Fibroblast of lung (primary cell): ENCODE results near the gene KRABD2.

ENCODE experiments used
- DNase-seq, 2 donors: peaks; one replicate each; pipeline versions ENCODE4 v3.0.0 to v3.0.0-alpha.2; 2010; ENCODE audit warnings: low read depth in 2 of 2
- H2AFZ ChIP-seq: 2 replicates; pipeline ENCODE4 v1.5.1; 2012; ENCODE audit warnings: low read length, control low read depth, inconsistent platforms
- H3K27ac ChIP-seq: 2 replicates; pipeline ENCODE4 v1.5.1; 2011; ENCODE audit warnings: low read length, control low read depth; ENCODE audit not compliant: insufficient read depth
- H3K27me3 ChIP-seq: 2 replicates; pipeline ENCODE4 v1.5.1; 2011; ENCODE audit warnings: mild to moderate bottlenecking, low read length; ENCODE audit not compliant: control insufficient read depth, insufficient read depth
- H3K36me3 ChIP-seq: 2 replicates; pipeline ENCODE4 v1.5.1; 2011; ENCODE audit warnings: low read length; ENCODE audit not compliant: control insufficient read depth, insufficient read depth
- H3K4me1 ChIP-seq: 2 replicates; pipeline ENCODE4 v1.5.1; 2011; ENCODE audit warnings: low read length; ENCODE audit not compliant: control insufficient read depth, insufficient read depth; ENCODE audit errors: extremely low read depth
- H3K4me2 ChIP-seq: 2 replicates; pipeline ENCODE4 v1.5.1; 2011; ENCODE audit warnings: low read length, control low read depth; ENCODE audit not compliant: insufficient read depth; ENCODE audit errors: extremely low read depth
- H3K4me3 ChIP-seq, 4 experiments: fragments of 200-600 bp in 1 of 4; sonication (generic) in 1 of 4; replicated peaks in 1 of 4; 2 replicates each; pipeline ENCODE4 v1.5.1; 2011 to 2016; ENCODE audit warnings: low read length in 4 of 4, low read depth in 3 of 4, mild to moderate bottlenecking in 3 of 4, control low read depth in 2 of 4, inconsistent platforms in 1 of 4, mixed read lengths in 1 of 4; ENCODE audit not compliant: insufficient read depth in 1 of 4; ENCODE audit errors: control extremely low read depth in 1 of 4
- H3K79me2 ChIP-seq: 2 replicates; pipeline ENCODE4 v1.5.1; 2012; ENCODE audit warnings: mild to moderate bottlenecking, low read length, inconsistent platforms; ENCODE audit not compliant: control insufficient read depth, insufficient read depth
- H3K9ac ChIP-seq: 2 replicates; pipeline ENCODE4 v1.5.1; 2011; ENCODE audit warnings: mild to moderate bottlenecking, low read length, control low read depth; ENCODE audit not compliant: insufficient read depth
- H3K9me3 ChIP-seq: 2 replicates; pipeline ENCODE4 v1.5.1; 2012; ENCODE audit warnings: low read depth, low read length; ENCODE audit not compliant: control insufficient read depth, insufficient read depth
- H4K20me1 ChIP-seq: 2 replicates; pipeline ENCODE4 v1.5.1; 2011; ENCODE audit warnings: low read length; ENCODE audit not compliant: control insufficient read depth, insufficient read depth; ENCODE audit errors: extremely low read depth
- CTCF ChIP-seq, 2 donors: IDR thresholded peaks in 1 of 2; conservative IDR thresholded peaks in 1 of 2; 1 replicate in 1 of 2; 2 replicates in 1 of 2; pipeline ENCODE4 v1.5.1; 2011 to 2012; ENCODE audit warnings: low read length in 2 of 2, control low read depth in 1 of 2, inconsistent platforms in 1 of 2, low read depth in 1 of 2, mild to moderate bottlenecking in 1 of 2
- EZH2 ChIP-seq: IDR thresholded peaks from 2 replicates; pipeline ENCODE4 v1.5.1; 2012; ENCODE audit warnings: low read length, control low read depth, mild to moderate bottlenecking; ENCODE audit errors: missing control alignments

The KRABD2 gene

GRCh38 chr17:8376271-8377067 lies at the start of gene KRABD2:
KRABD2 (minus strand) TSS chr17:8376704.
- H2AFZ ChIP-seq, result peak within 1 kb of the TSS; percentile 57
- peak within 1 kb of the TSS; percentile 77 for H3K9ac ChIP-seq
- H3K27ac ChIP-seq, result peak within 1 kb of the TSS; percentile 59
- no peaks in the 10 kb centered on the region for H4K20me1 ChIP-seq
- peaks cover 3% of the 10 kb centered on the region for H3K4me1 ChIP-seq
- peak within 1 kb of the TSS; percentile 56 to 88 (median 71) for H3K4me3 ChIP-seq
- H3K79me2 ChIP-seq, result peaks cover 26% of the 10 kb centered on the region
- peak; percentile 83 for DNase-seq
- peak within 1 kb of the TSS; percentile 74 for H3K4me2 ChIP-seq
- no peaks in the 10 kb centered on the region for H3K9me3 ChIP-seq
- H3K27me3 ChIP-seq, result no peaks in the 10 kb centered on the region
- H3K36me3 ChIP-seq, result peaks cover 8% of the 10 kb centered on the region
- TF ChIP-seq CTCF (conservative IDR thresholded peaks at IDR 0.05 in 1 of 2, IDR thresholded peaks at IDR 0.05 in 1 of 2; ENCODE audit: low read depth in 1 of 2, low read length in 2 of 2) (peak; percentile 31 to 53), EZH2 (no peak)

DNA sequence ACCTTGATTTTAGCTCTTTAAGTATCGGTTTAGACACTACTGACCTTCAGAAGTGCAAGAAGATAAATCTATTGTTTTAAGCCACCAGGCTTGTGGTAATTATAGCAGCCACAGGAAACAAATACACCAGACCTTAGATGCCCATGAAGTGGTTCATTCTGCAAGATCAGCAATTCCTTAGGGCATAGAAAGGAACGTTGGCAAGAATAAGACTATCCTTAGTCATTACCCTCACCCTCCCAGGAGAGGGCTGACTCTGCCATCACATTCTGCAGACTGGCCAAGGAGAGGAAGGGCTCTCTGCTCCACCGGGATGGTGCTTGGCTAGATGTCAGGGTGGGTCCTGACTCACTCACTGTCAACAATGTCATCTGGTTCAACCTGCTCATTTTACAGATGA lies 45.1 kb upstream of the KRABD2 start:
- Histone ChIP-seq H3K27me3 (peaks cover 9% of the 10 kb centered on the region), H2AFZ (no peak overlapping the region), H4K20me1 (no peaks in the 10 kb centered on the region), H3K27ac (no peak overlapping the region), H3K36me3 (no peaks in the 10 kb centered on the region), H3K4me2 (no peak overlapping the region), H3K4me3 (no peak overlapping the region), H3K9me3 (no peaks in the 10 kb centered on the region), H3K4me1 (no peaks in the 10 kb centered on the region), H3K9ac (no peak overlapping the region), H3K79me2 (no peaks in the 10 kb centered on the region)
- no peak for TF ChIP-seq CTCF (conservative IDR thresholded peaks at IDR 0.05 in 1 of 2, IDR thresholded peaks at IDR 0.05 in 1 of 2; ENCODE audit: low read depth in 1 of 2, low read length in 2 of 2)
- TF ChIP-seq EZH2, result no peak
- no peak for DNase-seq

DNA sequence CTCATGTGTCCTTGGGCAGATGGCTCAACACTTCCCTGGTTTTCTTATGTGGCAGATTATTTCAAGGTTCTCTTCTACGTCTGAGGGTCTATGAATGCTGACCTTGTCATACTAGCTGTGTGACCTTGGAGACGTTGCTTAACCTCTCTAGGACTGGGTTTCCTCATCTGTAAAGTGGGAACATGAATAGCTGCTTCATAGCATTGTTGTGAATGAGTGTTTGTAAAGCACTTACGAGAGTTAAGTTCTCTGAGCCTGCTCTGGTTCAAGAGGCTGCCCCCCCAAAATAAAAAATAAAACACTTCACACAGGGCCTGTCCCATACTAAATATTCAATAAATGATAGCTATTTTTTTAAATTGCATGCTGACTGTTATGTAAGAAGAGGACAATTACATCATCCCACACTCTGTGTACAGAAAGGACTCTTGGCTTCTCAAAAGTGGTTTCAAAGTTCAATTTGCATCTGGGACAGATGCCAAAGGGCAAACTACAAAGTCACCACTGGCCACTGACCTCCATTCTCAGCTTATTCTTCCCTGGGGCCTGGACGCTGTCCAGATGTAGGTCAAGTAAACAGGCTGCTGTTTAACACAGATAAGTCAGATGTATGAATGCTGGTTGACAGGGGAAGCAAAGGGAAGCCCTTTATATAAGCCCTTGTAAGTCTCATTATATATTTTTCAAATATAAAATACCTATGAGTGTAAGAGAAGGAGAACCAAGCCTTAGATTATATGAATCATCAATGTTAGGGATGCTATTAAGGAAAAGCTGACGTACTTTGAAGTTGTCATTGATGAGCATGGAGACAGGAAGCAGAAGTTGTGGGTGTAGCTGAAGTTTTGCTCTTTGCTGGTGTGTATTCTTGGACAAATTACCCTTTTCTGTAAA lies 43.8 kb upstream of the KRABD2 start:
- no peak overlapping the region for H3K9ac ChIP-seq
- TF ChIP-seq EZH2, result no peak
- no peak for TF ChIP-seq CTCF (conservative IDR thresholded peaks at IDR 0.05 in 1 of 2, IDR thresholded peaks at IDR 0.05 in 1 of 2; ENCODE audit: low read depth in 1 of 2, low read length in 2 of 2)
- H3K27ac ChIP-seq, result no peak overlapping the region
- H3K79me2 ChIP-seq, result no peaks in the 10 kb centered on the region
- H3K4me1 ChIP-seq, result no peaks in the 10 kb centered on the region
- no peaks in the 10 kb centered on the region for H3K36me3 ChIP-seq
- no peak overlapping the region for H2AFZ ChIP-seq
- H3K9me3 ChIP-seq, result no peaks in the 10 kb centered on the region
- H4K20me1 ChIP-seq, result no peaks in the 10 kb centered on the region
- H3K4me2 ChIP-seq, result no peak overlapping the region
- H3K27me3 ChIP-seq, result peaks cover 9% of the 10 kb centered on the region
- DNase-seq, result peak; percentile 59 to 85
- no peak overlapping the region for H3K4me3 ChIP-seq
